Tracheal epithelial cell (primary cell): ENCODE data around the gene PCSK4. TPM values are rescaled to one million over a fixed set of nuclear protein-coding genes. Genes with fewer than 3 reads are reported as not detected.

Experiments used
- total RNA-seq: library from RNA; depleted of rRNA; stranded (reverse); fragments of >200 nt; gene quantifications from 2 replicates; pipeline ENCODE4 v1.2.1, GENCODE V29; 2014

Gene PCSK4
- total RNA-seq = 0.43 and 3.4 TPM in 2 replicates

GRCh38 chr19:1490311-1491113 is at the start of gene PCSK4:
Gene PCSK4 (minus strand): TSS chr19:1490350. CDS start chr19:1490346, 4 bp downstream.

DNA sequence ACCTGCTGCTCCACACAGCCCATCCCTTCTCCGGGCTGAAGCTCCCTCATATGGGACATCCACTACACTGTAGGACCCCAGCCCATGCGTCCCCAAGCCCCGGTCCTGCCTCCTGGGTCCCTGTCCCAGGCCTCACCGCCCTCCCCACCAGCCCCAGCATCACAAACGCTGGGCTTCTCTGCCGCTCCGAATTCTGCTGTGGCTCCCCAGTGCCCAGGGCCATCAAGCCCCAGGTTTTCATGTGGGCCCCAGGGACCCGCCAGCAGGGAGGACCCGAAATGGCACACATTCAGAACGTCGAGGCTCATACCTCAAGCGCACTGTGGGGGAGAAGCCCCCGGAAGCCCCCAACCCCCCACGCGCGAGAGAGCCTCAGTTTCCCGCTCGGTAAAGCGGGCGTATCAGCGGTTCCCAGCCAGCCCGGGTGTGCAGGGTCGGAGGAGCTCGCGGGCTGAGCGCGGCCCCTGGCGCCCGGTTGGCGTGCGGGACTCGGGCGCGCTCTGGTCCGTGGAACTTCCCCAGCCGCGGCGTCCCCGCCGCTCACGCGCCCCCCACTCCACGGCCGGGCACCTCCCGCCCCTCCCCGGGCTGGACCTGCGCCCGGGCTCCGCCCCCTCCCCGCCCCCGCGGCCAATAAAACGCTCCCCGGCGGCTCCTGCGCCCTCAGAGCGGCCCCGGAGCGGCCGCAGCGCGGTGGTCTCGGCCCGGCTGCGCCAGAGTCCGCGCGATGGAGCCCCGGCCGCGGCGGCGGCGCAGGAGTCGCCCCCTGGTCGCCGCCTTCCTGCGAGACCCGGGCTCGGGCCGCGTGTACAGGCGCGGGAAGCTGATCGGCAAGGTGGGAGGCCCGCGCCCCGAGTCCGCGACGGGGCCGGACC is 33.5 kb upstream of the PCSK4 start, which contains the start of gene PLK5:
Gene PLK5 (plus strand): TSS at position 666 of the 875 bp plus-strand sequence. CDS start 2,920 bp downstream, outside the sequence.

DNA sequence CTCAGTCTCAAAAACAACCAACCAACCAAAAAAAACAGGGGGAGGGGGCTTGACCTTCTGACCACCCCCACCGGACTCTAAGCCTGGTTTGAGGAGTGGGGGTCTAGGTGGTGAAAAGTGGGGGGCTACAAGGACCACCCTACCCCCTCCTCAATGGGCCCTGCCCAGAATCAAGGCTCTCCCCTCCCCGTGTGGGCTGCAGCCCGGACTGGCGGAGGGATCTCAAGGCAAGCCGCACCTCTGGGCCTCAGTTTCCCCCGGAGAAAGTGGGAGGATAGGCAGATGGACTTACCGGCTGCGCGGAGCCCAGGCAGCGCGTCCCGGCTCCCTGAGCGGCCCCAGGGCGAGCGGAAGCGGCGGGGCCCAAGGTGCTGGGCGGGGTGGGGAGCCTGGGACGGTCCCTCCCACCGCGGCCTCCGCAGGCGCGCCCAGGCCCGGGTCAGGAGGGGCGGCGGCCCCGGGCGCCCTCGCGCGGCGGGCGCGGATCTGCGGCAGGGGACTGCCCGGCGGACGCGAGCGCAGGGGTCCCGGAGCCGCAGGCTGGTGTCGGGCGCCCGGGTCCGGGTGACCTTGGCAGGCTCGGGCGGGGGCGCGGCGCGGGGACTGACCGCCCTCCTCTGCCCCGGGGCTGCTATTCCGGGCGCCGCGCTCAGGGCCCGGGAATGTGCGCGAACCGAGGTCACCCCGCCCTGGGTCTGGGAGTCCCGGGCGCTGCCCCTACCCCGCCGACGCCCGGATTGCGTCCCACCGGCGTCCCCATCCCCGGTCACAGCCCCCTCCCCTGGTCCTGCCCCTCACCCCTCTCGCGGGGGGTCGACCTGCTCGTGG is 22.7 kb upstream of the PCSK4 start, which contains the start of gene ADAMTSL5:
Gene ADAMTSL5 (minus strand): TSS at position 349 of the 828 bp plus-strand sequence. CDS start 2,076 bp downstream, outside the sequence.

GRCh38 chr19:1491114-1491848 is 1.1 kb upstream of the PCSK4 start, which contains the start of gene REEP6:
Gene REEP6 (plus strand): TSS chr19:1491181. CDS start chr19:1491270, 89 bp downstream.

GRCh38 chr19:1478934-1479707 is 11.0 kb downstream of the PCSK4 start, which contains the start of gene C19orf25:
Gene C19orf25 (minus strand): TSS chr19:1479215. CDS start chr19:1478903, 312 bp downstream.

DNA sequence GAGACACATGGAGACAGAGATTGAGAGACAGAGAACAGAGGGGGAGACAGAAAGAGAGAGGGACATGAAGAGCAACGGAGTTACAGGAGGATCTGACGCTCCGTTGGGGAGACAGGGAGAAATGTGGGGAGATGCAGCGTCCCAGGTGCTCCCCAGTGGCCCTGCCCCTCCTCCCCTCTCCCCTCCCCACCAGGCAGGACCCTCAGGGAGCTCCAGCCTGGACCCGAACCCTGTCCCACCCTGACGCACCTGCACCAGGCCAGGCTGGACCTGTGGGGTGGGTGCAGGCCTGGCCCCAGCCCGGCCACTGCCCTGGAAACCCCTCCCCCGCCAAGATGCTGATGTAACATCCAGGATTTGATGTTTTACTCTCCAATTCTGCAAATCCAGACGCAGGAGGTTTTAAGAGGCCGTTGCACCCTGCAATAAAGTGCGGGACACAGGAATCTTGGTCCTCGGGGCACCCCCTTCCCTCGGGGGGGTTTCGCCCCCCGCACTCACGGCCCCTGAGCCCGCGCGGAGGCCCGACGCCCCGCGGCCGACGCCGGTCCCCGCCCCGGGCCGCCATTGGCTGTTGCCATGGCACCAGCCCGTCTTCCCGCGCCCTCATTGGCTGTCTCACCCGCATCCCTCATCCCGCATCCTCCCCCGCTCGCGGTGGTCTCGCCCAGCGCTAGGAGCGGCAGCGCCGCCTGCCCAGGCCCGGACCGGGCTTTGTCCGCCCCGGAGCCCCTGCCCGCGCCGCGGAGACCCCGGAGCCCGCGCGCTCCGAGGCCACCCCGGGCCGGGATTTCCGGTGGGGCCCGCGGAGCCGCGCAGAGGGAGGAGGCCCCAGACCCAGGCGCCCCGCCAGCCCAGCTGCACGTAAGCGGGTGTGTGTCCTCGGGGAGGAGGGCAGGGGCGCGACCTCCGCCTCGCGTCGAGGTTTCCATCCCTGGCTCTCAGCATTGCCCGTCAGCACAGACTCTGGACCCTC is 40.4 kb downstream of the PCSK4 start, which contains the start of gene APC2:
Gene APC2 (plus strand): TSS at position 655 of the 976 bp plus-strand sequence. CDS start 2,881 bp downstream, outside the sequence.

GRCh38 chr19:1438035-1438932 is 51.9 kb downstream of the PCSK4 start, which contains the start of gene RPS15:
Gene RPS15 (plus strand): TSS chr19:1438396. CDS start chr19:1438426, 30 bp downstream.

Other genes starting within 250 kb of the PCSK4 start
- 13.9 and 21.4 TPM in 2 replicates for gene ATP5F1D, start 248.6 kb downstream of the PCSK4 start, total RNA-seq
- gene MIDN, start 241.8 kb downstream of the PCSK4 start, total RNA-seq = 12.8 and 30.7 TPM in 2 replicates
- 114 and 137 TPM in 2 replicates for gene CIRBP, start 221.0 kb downstream of the PCSK4 start, total RNA-seq
- 37.3 and 46.0 TPM in 2 replicates for gene FAM174C, start 214.8 kb downstream of the PCSK4 start, total RNA-seq
- gene EFNA2, start 204.5 kb downstream of the PCSK4 start, total RNA-seq = not detected in 2 replicates
- gene NDUFS7, start 106.4 kb downstream of the PCSK4 start, total RNA-seq = 104 and 113 TPM in 2 replicates
- gene GAMT, start 88.8 kb downstream of the PCSK4 start, total RNA-seq = 25.4 and 48.9 TPM in 2 replicates
- 76.1 and 80.6 TPM in 2 replicates for gene DAZAP1, start 82.8 kb downstream of the PCSK4 start, total RNA-seq
- 588 and 889 TPM in 2 replicates for gene RPS15, start 52.0 kb downstream of the PCSK4 start, total RNA-seq
- 0.21 and 0.24 TPM in 2 replicates for gene APC2, start 40.2 kb downstream of the PCSK4 start, total RNA-seq
- 33.7 and 37.8 TPM in 2 replicates for gene C19orf25, start 11.1 kb downstream of the PCSK4 start, total RNA-seq
- gene REEP6, start 831 bp upstream of the PCSK4 start, total RNA-seq = 4.1 and 4.3 TPM in 2 replicates
- gene ADAMTSL5, start 22.7 kb upstream of the PCSK4 start, total RNA-seq = 4.5 and 8.9 TPM in 2 replicates
- not detected in 2 replicates for gene PLK5, start 33.7 kb upstream of the PCSK4 start, total RNA-seq
- gene MEX3D, start 78.0 kb upstream of the PCSK4 start, total RNA-seq = 81.6 and 161 TPM in 2 replicates
- gene MBD3, start 102.5 kb upstream of the PCSK4 start, total RNA-seq = 77.8 and 82.7 TPM in 2 replicates
- gene UQCR11, start 115.1 kb upstream of the PCSK4 start, total RNA-seq = 75.7 and 76.4 TPM in 2 replicates
- 114 and 129 TPM in 2 replicates for gene TCF3, start 162.3 kb upstream of the PCSK4 start, total RNA-seq